ENCODE measurements around the gene SMIM32. TPM values are rescaled to one million over a fixed set of nuclear protein-coding genes. Genes with fewer than 3 reads are reported as not detected.

SMIM32 gene
- total RNA-seq, 1 experiment from 2014 or later = 0.42 TPM

DNA sequence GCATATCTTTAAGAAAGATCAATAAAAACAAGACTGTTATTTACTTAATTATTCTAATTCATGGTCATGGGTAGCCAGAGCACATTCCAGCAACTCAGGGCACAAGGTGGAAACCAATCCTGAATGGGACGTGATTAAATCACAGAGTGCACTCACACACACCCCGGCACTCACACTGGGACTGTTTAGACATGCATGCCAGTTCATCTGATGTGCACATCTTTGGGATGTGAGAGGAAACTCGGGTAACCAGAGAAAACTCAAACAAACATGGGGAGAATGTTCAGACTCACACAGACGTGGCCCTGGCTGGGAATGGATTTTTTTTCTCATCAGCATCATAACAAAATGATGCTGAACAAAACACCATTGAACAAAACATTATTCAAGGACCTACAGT is 31.0 kb downstream of the SMIM32 start:
- Mint-ChIP-seq H3K27ac (ENCODE audit: unreplicated experiment) (no peak overlapping the region), H3K36me3 (ENCODE audit: insufficient read depth, unreplicated experiment) (peaks cover 50% of the 10 kb centered on the region), H3K4me1 (ENCODE audit: low read depth, unreplicated experiment) (peaks cover 4% of the 10 kb centered on the region), H3K9me3 (ENCODE audit: low read depth, unreplicated experiment) (no peaks in the 10 kb centered on the region), H3K4me3 (ENCODE audit: low read depth, unreplicated experiment) (no peak overlapping the region), H3K27me3 (ENCODE audit: unreplicated experiment) (no peaks in the 10 kb centered on the region)
- no peak for TF ChIP-seq CTCF (IDR thresholded peaks at IDR 0.05; ENCODE audit: unreplicated experiment)
- CTCF ChIA-PET = no interaction called here
- no TSS peak for BruUV-seq (replicated peaks)
- DNase-seq = no peak
- intact Hi-C loops (cut with micrococcal nuclease; ENCODE audit: unreplicated experiment) = no loop called here

GRCh38 chr5:136159457-136159856 is 33.5 kb downstream of the SMIM32 start:
- Mint-ChIP-seq H3K36me3 (ENCODE audit: insufficient read depth, unreplicated experiment) (peaks cover 50% of the 10 kb centered on the region), H3K9me3 (ENCODE audit: low read depth, unreplicated experiment) (no peaks in the 10 kb centered on the region), H3K27me3 (ENCODE audit: unreplicated experiment) (no peaks in the 10 kb centered on the region), H3K4me3 (ENCODE audit: low read depth, unreplicated experiment) (no peak overlapping the region), H3K4me1 (ENCODE audit: low read depth, unreplicated experiment) (peaks cover 29% of the 10 kb centered on the region), H3K27ac (ENCODE audit: unreplicated experiment) (no peak overlapping the region)
- intact Hi-C loops (cut with micrococcal nuclease; ENCODE audit: unreplicated experiment) = no loop called here
- no peak for DNase-seq
- TF ChIP-seq CTCF (IDR thresholded peaks at IDR 0.05; ENCODE audit: unreplicated experiment) = no peak
- BruUV-seq (replicated peaks) = no TSS peak
- CTCF ChIA-PET = no interaction called here

DNA sequence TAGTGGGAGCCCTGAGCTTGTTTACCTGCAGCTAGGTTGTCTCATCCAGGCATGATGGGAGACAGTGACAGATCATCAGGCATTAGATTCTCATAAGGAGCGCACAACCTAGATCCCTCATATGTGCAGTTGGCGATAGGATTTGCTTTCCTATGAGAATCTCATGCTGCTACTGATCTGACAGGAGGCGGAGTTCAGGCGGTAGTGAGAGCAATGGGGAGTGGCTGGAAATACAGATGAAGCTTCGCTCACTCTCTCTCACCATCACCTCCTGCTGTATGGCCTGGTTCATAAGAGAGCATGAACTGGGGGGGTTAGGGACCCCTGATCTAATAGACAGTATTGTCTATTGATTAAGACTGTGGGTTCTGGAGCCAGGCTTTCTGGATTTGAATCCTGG is 35.4 kb downstream of the SMIM32 start:
- H3K36me3 Mint-ChIP-seq (ENCODE audit: insufficient read depth, unreplicated experiment) = peaks cover 53% of the 10 kb centered on the region
- TF ChIP-seq CTCF (IDR thresholded peaks at IDR 0.05; ENCODE audit: unreplicated experiment) = no peak
- CTCF ChIA-PET = no interaction called here

DNA sequence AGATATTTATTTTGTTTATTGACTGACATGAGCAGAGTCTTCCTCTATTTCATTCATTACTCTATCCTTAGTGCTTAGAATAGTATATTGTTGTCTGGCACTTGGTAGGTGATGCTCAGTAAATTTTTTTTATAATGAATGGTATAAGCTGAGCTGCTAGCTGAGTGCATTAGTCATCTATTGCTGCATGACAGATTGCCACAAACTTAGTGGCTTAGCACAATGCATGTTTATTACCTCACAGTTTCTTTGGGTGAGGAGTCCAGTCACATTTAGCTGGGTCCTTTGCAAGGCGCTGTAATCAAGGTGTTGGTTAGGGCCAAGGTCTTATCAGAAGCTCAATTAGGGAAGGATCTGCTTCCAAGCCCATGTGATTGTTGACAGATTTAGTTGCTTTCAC is 37.2 kb downstream of the SMIM32 start:
- intact Hi-C loops (cut with micrococcal nuclease; ENCODE audit: unreplicated experiment) = no loop called here
- no peaks in the 10 kb centered on the region for H3K27me3 Mint-ChIP-seq (ENCODE audit: unreplicated experiment)
- no TSS peak for BruUV-seq (replicated peaks)
- H3K9me3 Mint-ChIP-seq (ENCODE audit: low read depth, unreplicated experiment) = no peaks in the 10 kb centered on the region
- TF ChIP-seq CTCF (IDR thresholded peaks at IDR 0.05; ENCODE audit: unreplicated experiment) = no peak
- peaks cover 42% of the 10 kb centered on the region for H3K36me3 Mint-ChIP-seq (ENCODE audit: insufficient read depth, unreplicated experiment)
- H3K27ac Mint-ChIP-seq (ENCODE audit: unreplicated experiment) = no peak overlapping the region
- no peak for DNase-seq
- CTCF ChIA-PET = no interaction called here
- H3K4me3 Mint-ChIP-seq (ENCODE audit: low read depth, unreplicated experiment) = no peak overlapping the region
- H3K4me1 Mint-ChIP-seq (ENCODE audit: low read depth, unreplicated experiment) = peaks cover 48% of the 10 kb centered on the region

More for the DNA sequence above, 35.4 kb downstream of the SMIM32 start:
- intact Hi-C loops (cut with micrococcal nuclease; ENCODE audit: unreplicated experiment) = no loop called here
- no TSS peak for BruUV-seq (replicated peaks)
- Mint-ChIP-seq H3K27me3 (ENCODE audit: unreplicated experiment) (no peaks in the 10 kb centered on the region), H3K27ac (ENCODE audit: unreplicated experiment) (no peak overlapping the region), H3K9me3 (ENCODE audit: low read depth, unreplicated experiment) (no peaks in the 10 kb centered on the region), H3K4me1 (ENCODE audit: low read depth, unreplicated experiment) (peaks cover 32% of the 10 kb centered on the region), H3K4me3 (ENCODE audit: low read depth, unreplicated experiment) (no peak overlapping the region)
- no peak for DNase-seq

- CTCF ChIA-PET = no interaction called here
- no peak overlapping the region for H3K27ac Mint-ChIP-seq (ENCODE audit: unreplicated experiment)
- H3K36me3 Mint-ChIP-seq (ENCODE audit: insufficient read depth, unreplicated experiment) = peaks cover 37% of the 10 kb centered on the region
- no peak for DNase-seq
- H3K27me3 Mint-ChIP-seq (ENCODE audit: unreplicated experiment) = no peaks in the 10 kb centered on the region
- no peak overlapping the region for H3K4me3 Mint-ChIP-seq (ENCODE audit: low read depth, unreplicated experiment)
- BruUV-seq (replicated peaks) = no TSS peak
- intact Hi-C loops (cut with micrococcal nuclease; ENCODE audit: unreplicated experiment) = no loop called here
- H3K9me3 Mint-ChIP-seq (ENCODE audit: low read depth, unreplicated experiment) = no peaks in the 10 kb centered on the region
- no peak for TF ChIP-seq CTCF (IDR thresholded peaks at IDR 0.05; ENCODE audit: unreplicated experiment)
- peaks cover 55% of the 10 kb centered on the region for H3K4me1 Mint-ChIP-seq (ENCODE audit: low read depth, unreplicated experiment)
Observed at GRCh38 chr5:136155078-136155477, 37.9 kb downstream of the SMIM32 start.
